ENCODE results near the gene CFAP90. TPM values are rescaled to one million over a fixed set of nuclear protein-coding genes. Genes with fewer than 3 reads are reported as not detected.

Gene CFAP90
- 2.2 TPM for total RNA-seq

- no peak for DNase-seq
These were observed at the start of gene CFAP90 for GRCh38 chr5:7850395-7851239. CFAP90 (minus strand) TSS chr5:7851133; CDS start chr5:7851021, 112 bp downstream.

- no peak for DNase-seq
These were observed 46.2 kb upstream of the CFAP90 start for GRCh38 chr5:7897014-7897600.

- no peak for DNase-seq
These were observed 43.9 kb upstream of the CFAP90 start for GRCh38 chr5:7894860-7895259.

GRCh38 chr5:7894439-7894838 is 43.5 kb upstream of the CFAP90 start:
- no peak for DNase-seq

- DNase-seq: no peak
These were observed 38.0 kb upstream of the CFAP90 start for GRCh38 chr5:7888901-7889300.

- no peak for DNase-seq
These were observed 36.0 kb upstream of the CFAP90 start for GRCh38 chr5:7886849-7887475.

- DNase-seq: no peak
These were observed 33.7 kb upstream of the CFAP90 start for GRCh38 chr5:7884491-7885267.

GRCh38 chr5:7882926-7883325 is 32.0 kb upstream of the CFAP90 start:
- DNase-seq: no peak

- no peak for DNase-seq
These were observed 30.9 kb upstream of the CFAP90 start for GRCh38 chr5:7881816-7882215.

GRCh38 chr5:7881091-7881490 is 30.2 kb upstream of the CFAP90 start:
- no peak for DNase-seq

- DNase-seq: no peak
These were observed 27.5 kb upstream of the CFAP90 start for GRCh38 chr5:7878381-7878873.

GRCh38 chr5:7877851-7878250 is 26.9 kb upstream of the CFAP90 start:
- DNase-seq: no peak

- no peak for DNase-seq
These were observed 25.9 kb upstream of the CFAP90 start for GRCh38 chr5:7876867-7877266.

GRCh38 chr5:7875151-7875550 is 24.2 kb upstream of the CFAP90 start:
- no peak for DNase-seq

- DNase-seq: no peak
These were observed 23.7 kb upstream of the CFAP90 start for GRCh38 chr5:7874639-7875038.

GRCh38 chr5:7873216-7873615 is 22.3 kb upstream of the CFAP90 start:
- DNase-seq: no peak

- no peak for DNase-seq
These were observed 21.7 kb upstream of the CFAP90 start for GRCh38 chr5:7872517-7873130.

GRCh38 chr5:7871653-7872052 is 20.7 kb upstream of the CFAP90 start:
- no peak for DNase-seq

GRCh38 chr5:7869474-7870136 is 18.7 kb upstream of the CFAP90 start:
- DNase-seq: no peak

GRCh38 chr5:7868773-7869473 is 18.0 kb upstream of the CFAP90 start, which contains the start of the genes FASTKD3 and MTRR:
FASTKD3 (minus strand) TSS chr5:7869031; CDS start chr5:7868083, 948 bp downstream.
MTRR (plus strand) TSS chr5:7869148; CDS start chr5:7870795, 1,647 bp downstream.
- peak; percentile 92 for DNase-seq

GRCh38 chr5:7868427-7868772 is 17.5 kb upstream of the CFAP90 start:
- no peak for DNase-seq
